Natural killer cell treated with Interleukin-12 subunit alpha and Interleukin-12 subunit beta and Interleukin-15 and Interleukin-18, amount 100 ng/mL, for 72 hours (primary cell): ENCODE results near the gene GPC6. TPM values are rescaled to one million over a fixed set of nuclear protein-coding genes. Genes with fewer than 3 reads are reported as not detected.
A peak's percentile ranks its signal among the peaks of the same experiment; 100 is the strongest.
"Not testable (repeated sequence)": the region's sequence is repeated elsewhere in the genome, so short reads cannot be mapped to it uniquely, and the experiment has no call there.

Experiments used
- ATAC-seq, 2 donors: fragments of 150-1000 bp; cut with Tn5 transposase in 1 of 2; sonication (Bioruptor Pico), chemical (Tn5 transposase) in 1 of 2; 2 replicates each; pipeline ENCODE4 v1.10.0; 2021
- DNase-seq: peaks from one replicate; pipeline ENCODE4 v3.0.0; 2022; ENCODE audit warnings: low spot score
- H3K27ac Mint-ChIP-seq, 2 donors: 1 replicate in 1 of 2; 2 replicates in 1 of 2; pipeline ENCODE4 v1.8.0; 2022; ENCODE audit warnings: mixed read lengths in 2 of 2, mild to moderate bottlenecking in 1 of 2, moderate library complexity in 1 of 2
- H3K27me3 Mint-ChIP-seq, 2 donors: 1 replicate in 1 of 2; 2 replicates in 1 of 2; pipeline ENCODE4 v1.8.0; 2022; ENCODE audit warnings: mixed read lengths in 2 of 2
- H3K36me3 Mint-ChIP-seq: one replicate; pipeline ENCODE4 v1.8.0; 2022; ENCODE audit warnings: mixed read lengths
- H3K4me1 Mint-ChIP-seq, 2 donors: 1 replicate in 1 of 2; 2 replicates in 1 of 2; pipeline ENCODE4 v1.8.0; 2022; ENCODE audit warnings: low read depth in 2 of 2, mixed read lengths in 2 of 2, mild to moderate bottlenecking in 1 of 2
- H3K4me3 Mint-ChIP-seq: one replicate; pipeline ENCODE4 v1.8.0; 2022; ENCODE audit warnings: mixed read lengths
- H3K9me3 Mint-ChIP-seq: 2 replicates; pipeline ENCODE4 v1.8.0; 2022; ENCODE audit warnings: mixed read lengths
- total RNA-seq, 2 donors: library from RNA; stranded (reverse); gene quantifications; one replicate each; pipeline ENCODE4 v1.2.3, GENCODE V29; 2022

Gene GPC6
- total RNA-seq, 2 donors from 2014 or later, result not detected

- Mint-ChIP-seq H3K27ac (peak overlapping the region; percentile 54 to 82), H3K9me3 (peaks cover 6% of the 10 kb centered on the region), H3K4me1 (peaks cover 37 to 43% of the 10 kb centered on the region in 2 donors), H3K27me3 (peaks cover 0 to 4% of the 10 kb centered on the region in 2 donors), H3K4me3 (no peak overlapping the region), H3K36me3 (peaks cover 19% of the 10 kb centered on the region)
- no peak for ATAC-seq
- DNase-seq, result no peak
Observed at GRCh38 chr13:94329277-94329676, 1102.7 kb downstream of the GPC6 start.

GRCh38 chr13:94329754-94330551 lies 1103.3 kb downstream of the GPC6 start:
- H3K9me3 Mint-ChIP-seq, result peaks cover 6% of the 10 kb centered on the region
- H3K4me3 Mint-ChIP-seq, result peak overlapping the region; percentile 66
- peak overlapping the region; percentile 54 to 82 for H3K27ac Mint-ChIP-seq
- peaks cover 31 to 38% of the 10 kb centered on the region in 2 donors for H3K4me1 Mint-ChIP-seq
- peaks cover 19% of the 10 kb centered on the region for H3K36me3 Mint-ChIP-seq
- ATAC-seq, result no peak
- H3K27me3 Mint-ChIP-seq, result peaks cover 0 to 4% of the 10 kb centered on the region in 2 donors
- no peak for DNase-seq

DNA sequence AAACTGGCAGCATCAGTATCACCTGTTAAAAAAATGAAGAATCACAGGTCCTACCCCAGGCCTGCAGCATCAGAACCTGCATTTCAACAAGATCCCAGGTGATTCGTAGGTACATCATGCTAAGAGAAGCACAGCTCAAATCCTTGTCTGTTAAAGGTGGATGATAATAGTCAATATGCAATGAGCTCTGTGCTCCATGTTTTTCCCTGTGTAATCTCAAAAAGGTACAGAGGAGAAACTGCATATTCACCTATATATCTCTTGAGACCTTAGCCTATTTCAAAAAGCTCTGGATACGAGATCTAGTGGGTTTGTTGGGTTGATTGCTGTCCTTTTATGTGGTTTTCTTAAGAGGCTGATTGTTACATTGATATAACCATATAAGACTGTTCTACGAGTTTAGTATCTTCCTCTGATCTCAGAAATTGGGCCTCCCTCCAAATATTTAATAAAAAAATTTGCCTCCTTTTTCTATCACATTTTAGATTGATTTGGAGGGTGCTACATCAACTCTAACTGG lies 1104.0 kb downstream of the GPC6 start:
- H3K4me3 Mint-ChIP-seq, result no peak overlapping the region
- no peak for ATAC-seq

DNA sequence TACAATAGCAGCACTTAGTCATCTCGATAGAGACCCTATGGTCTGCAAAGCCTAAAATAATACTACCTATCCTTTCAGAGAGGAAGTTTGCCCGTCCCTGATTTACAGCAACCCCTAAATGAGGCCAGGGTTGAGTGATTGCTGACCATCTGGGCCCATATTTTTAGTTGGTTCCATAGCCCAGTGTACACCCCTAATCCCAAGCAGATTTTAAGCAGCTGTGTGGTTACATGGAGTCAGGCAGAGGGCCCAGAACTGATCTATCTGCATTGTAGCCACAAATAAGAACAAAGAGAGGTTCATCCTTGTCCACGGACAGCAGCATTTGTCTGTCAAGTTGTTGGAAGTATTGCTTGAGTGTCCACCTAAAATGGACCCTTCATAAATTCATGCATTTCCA lies 1104.7 kb downstream of the GPC6 start:
- no peak for ATAC-seq
- no peak overlapping the region for H3K27ac Mint-ChIP-seq
- no peak overlapping the region for H3K4me3 Mint-ChIP-seq
- H3K27me3 Mint-ChIP-seq, result peaks cover 0 to 4% of the 10 kb centered on the region in 2 donors
- peaks cover 26 to 37% of the 10 kb centered on the region in 2 donors for H3K4me1 Mint-ChIP-seq
- peaks cover 6% of the 10 kb centered on the region for H3K9me3 Mint-ChIP-seq
- peaks cover 19% of the 10 kb centered on the region for H3K36me3 Mint-ChIP-seq
- DNase-seq, result no peak

More for the DNA sequence above, 1104.0 kb downstream of the GPC6 start:
- DNase-seq, result no peak
- peak overlapping the region; percentile 54 to 82 for H3K27ac Mint-ChIP-seq
- peaks cover 19% of the 10 kb centered on the region for H3K36me3 Mint-ChIP-seq
- H3K4me1 Mint-ChIP-seq, result peaks cover 29 to 38% of the 10 kb centered on the region in 2 donors
- H3K9me3 Mint-ChIP-seq, result peaks cover 6% of the 10 kb centered on the region
- peaks cover 0 to 4% of the 10 kb centered on the region in 2 donors for H3K27me3 Mint-ChIP-seq

DNA sequence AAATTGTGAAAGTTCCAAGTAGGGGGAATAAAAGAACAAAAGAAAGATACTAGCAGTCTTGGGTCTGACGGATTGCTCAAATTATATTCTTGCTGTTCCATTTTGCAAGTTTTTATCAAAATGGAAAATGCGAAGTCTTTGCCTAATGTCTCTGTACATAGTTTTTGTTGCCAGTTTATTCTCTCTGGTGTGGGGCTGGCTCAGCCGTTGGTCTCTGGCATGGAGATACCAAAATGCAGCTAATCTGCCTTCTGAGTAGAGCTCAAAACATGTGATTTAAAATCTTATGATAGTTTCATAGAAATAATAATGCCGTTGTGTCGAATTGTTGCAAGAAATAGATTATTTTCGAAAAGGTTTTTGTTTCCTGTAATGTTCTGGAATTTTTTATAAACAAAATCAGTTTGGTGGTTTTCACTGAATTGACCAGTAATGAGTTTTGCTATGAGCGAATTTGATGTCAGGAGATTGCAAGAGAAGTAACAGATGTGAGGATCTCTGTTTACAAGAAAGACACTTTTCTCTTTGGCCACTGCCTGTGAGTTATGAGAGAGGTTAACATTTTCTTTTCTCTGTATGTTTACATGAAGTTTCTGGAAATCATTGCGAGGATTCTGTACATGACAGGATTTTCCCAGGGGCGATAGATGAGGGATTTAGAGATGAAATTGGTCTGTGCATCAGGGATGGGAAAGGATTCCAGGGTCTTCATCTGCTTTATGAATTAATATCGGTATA lies 1105.9 kb downstream of the GPC6 start:
- H3K27me3 Mint-ChIP-seq, result peaks cover 0 to 4% of the 10 kb centered on the region in 2 donors

DNA sequence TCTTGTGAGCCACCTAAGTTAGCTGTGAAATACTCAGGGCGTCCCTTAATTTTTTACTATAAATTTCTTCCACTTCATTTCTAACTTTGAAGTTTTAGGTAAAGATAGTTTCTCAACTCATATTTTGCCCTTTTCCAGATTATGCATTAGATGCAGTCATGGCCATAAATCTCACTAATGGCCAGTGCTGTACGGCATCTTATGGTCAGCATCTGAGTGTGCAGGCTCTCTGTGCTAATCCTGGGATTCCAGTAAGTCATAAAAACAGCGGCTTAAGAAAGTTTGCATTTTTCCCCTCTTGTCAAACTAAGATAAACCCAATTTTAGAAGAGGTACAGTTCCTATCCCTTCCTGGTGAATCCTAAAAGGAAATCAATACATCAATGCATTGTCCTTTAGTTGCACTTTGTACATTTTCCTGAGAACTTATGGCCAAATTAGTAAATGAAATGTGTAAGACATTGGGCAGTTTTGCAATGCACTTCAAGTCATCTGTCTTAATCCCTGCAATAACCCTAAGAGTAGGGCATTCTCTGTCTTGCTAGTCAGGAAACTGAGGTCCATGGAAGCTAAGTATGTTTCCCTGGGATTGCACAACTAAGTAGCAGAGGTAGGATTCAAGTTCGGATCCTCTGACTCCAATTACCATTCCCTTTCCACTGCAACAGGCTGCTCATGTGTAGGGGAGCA lies 1106.7 kb downstream of the GPC6 start:
- ATAC-seq, result no peak
- H3K36me3 Mint-ChIP-seq, result peaks cover 9% of the 10 kb centered on the region
- H3K4me1 Mint-ChIP-seq, result peaks cover 10 to 19% of the 10 kb centered on the region in 2 donors
- H3K4me3 Mint-ChIP-seq, result no peak overlapping the region
- no peak for DNase-seq
- H3K27ac Mint-ChIP-seq, result no peak overlapping the region
- H3K9me3 Mint-ChIP-seq, result no peaks in the 10 kb centered on the region
- peaks cover 0 to 4% of the 10 kb centered on the region in 2 donors for H3K27me3 Mint-ChIP-seq

More for the DNA sequence above, 1105.9 kb downstream of the GPC6 start:
- H3K9me3 Mint-ChIP-seq, result no peaks in the 10 kb centered on the region
- no peak for DNase-seq
- H3K4me3 Mint-ChIP-seq, result no peak overlapping the region
- peaks cover 17 to 26% of the 10 kb centered on the region in 2 donors for H3K4me1 Mint-ChIP-seq
- ATAC-seq, result no peak
- no peak overlapping the region for H3K27ac Mint-ChIP-seq
- H3K36me3 Mint-ChIP-seq, result peaks cover 9% of the 10 kb centered on the region

- DNase-seq (no peak), ATAC-seq (no peak)
- no peaks in the 10 kb centered on the region for H3K36me3 Mint-ChIP-seq
Observed at GRCh38 chr13:94335761-94336526, 1109.3 kb downstream of the GPC6 start.

DNA sequence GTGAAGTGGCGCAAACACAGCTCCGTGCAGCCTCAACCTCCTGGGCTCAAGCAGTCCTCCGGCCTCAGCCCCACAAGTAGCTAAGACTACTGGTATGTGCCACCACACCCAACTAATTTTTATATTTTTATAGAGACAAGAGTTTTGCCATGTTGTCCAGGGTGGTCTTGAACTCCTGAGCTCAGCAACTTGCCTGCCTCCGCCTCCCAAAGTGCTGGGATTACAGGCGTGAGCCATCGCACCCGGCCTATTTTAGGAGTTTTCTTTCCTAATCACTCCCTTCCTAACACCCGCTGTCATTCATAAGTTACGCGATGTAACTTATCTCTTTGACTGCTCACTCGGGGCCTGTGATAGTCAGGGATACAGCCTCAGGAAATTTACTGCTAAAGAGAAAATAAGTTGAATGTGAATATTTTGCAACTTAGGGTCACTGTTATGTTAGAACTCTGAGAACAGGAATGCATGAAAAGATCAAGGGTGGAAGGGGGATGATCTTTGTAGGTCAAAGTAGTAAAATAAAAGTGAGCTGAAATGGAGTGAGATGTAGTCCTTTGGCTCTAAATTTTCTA lies 1112.6 kb downstream of the GPC6 start:
- Mint-ChIP-seq H3K27ac (no peak overlapping the region), H3K4me1 (peaks cover 0 to 2% of the 10 kb centered on the region in 2 donors), H3K9me3 (no peaks in the 10 kb centered on the region), H3K4me3 (no peak overlapping the region), H3K36me3 (no peaks in the 10 kb centered on the region), H3K27me3 (no peaks in the 10 kb centered on the region)
- DNase-seq (no peak), ATAC-seq (no peak)

More at GRCh38 chr13:94335761-94336526, 1109.3 kb downstream of the GPC6 start:
- no peaks in the 10 kb centered on the region for H3K9me3 Mint-ChIP-seq
- H3K27me3 Mint-ChIP-seq, result peaks cover 0 to 4% of the 10 kb centered on the region in 2 donors
- H3K4me3 Mint-ChIP-seq, result no peak overlapping the region
- no peak overlapping the region for H3K27ac Mint-ChIP-seq
- H3K4me1 Mint-ChIP-seq, result peaks cover 2 to 4% of the 10 kb centered on the region in 2 donors

GRCh38 chr13:94342436-94343242 lies 1116.0 kb downstream of the GPC6 start:
- Mint-ChIP-seq H3K9me3 (no peaks in the 10 kb centered on the region), H3K27ac (no peak overlapping the region), H3K27me3 (no peaks in the 10 kb centered on the region)

GRCh38 chr13:94343243-94343585 lies 1116.6 kb downstream of the GPC6 start:
- ATAC-seq (no peak), DNase-seq (no peak)
- H3K27ac Mint-ChIP-seq, result no peak overlapping the region
- peaks cover 4 to 7% of the 10 kb centered on the region in 2 donors for H3K4me1 Mint-ChIP-seq
- H3K9me3 Mint-ChIP-seq, result no peaks in the 10 kb centered on the region
- H3K27me3 Mint-ChIP-seq, result no peaks in the 10 kb centered on the region
- H3K36me3 Mint-ChIP-seq, result no peaks in the 10 kb centered on the region
- no peak overlapping the region for H3K4me3 Mint-ChIP-seq

More at GRCh38 chr13:94342436-94343242, 1116.0 kb downstream of the GPC6 start:
- ATAC-seq (no peak), DNase-seq (no peak)
- Mint-ChIP-seq H3K4me3 (no peak overlapping the region), H3K4me1 (peaks cover 4 to 7% of the 10 kb centered on the region in 2 donors), H3K36me3 (no peaks in the 10 kb centered on the region)

- H3K27ac Mint-ChIP-seq, H3K27me3 Mint-ChIP-seq, ATAC-seq, H3K36me3 Mint-ChIP-seq, H3K4me1 Mint-ChIP-seq, H3K4me3 Mint-ChIP-seq, H3K9me3 Mint-ChIP-seq, DNase-seq: not testable (repeated sequence)
Observed at GRCh38 chr13:94343687-94344086, 1117.1 kb downstream of the GPC6 start.

GRCh38 chr13:94344126-94344818 lies 1117.7 kb downstream of the GPC6 start:
- Mint-ChIP-seq H3K9me3 (no peaks in the 10 kb centered on the region), H3K4me1 (peaks cover 4 to 7% of the 10 kb centered on the region in 2 donors), H3K36me3 (no peaks in the 10 kb centered on the region), H3K27me3 (no peaks in the 10 kb centered on the region), H3K27ac (no peak overlapping the region), H3K4me3 (no peak overlapping the region)
- ATAC-seq (no peak), DNase-seq (no peak)
